Measurements from ENCODE around the gene KRT14.

DNA sequence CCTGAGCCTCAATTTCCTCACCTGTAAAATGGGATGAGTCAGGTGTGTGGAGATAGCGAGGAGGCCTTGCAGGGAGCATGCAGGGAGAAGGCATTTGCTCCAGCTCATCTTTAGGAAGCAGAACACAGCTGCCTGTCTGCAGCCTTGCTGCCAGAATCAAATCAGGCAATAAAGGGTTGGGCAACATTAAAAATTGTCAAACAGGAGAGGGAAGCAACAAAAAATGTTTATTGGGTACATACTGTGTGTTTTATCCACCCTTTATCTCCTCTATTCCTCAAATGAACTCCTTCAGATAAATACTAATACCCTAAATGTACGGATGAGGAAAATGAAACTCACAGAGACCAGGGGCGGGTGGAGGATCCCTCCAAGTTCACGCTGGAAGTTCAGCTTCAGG, 13.6 kb upstream of the KRT14 start:
- no peak for TF ChIP-seq POLR2A (IDR thresholded peaks at IDR 0.05)
- TF ChIP-seq, protein P1, sequence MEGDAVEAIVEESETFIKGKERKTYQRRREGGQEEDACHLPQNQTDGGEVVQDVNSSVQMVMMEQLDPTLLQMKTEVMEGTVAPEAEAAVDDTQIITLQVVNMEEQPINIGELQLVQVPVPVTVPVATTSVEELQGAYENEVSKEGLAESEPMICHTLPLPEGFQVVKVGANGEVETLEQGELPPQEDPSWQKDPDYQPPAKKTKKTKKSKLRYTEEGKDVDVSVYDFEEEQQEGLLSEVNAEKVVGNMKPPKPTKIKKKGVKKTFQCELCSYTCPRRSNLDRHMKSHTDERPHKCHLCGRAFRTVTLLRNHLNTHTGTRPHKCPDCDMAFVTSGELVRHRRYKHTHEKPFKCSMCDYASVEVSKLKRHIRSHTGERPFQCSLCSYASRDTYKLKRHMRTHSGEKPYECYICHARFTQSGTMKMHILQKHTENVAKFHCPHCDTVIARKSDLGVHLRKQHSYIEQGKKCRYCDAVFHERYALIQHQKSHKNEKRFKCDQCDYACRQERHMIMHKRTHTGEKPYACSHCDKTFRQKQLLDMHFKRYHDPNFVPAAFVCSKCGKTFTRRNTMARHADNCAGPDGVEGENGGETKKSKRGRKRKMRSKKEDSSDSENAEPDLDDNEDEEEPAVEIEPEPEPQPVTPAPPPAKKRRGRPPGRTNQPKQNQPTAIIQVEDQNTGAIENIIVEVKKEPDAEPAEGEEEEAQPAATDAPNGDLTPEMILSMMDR (IDR thresholded peaks at IDR 0.05), result no peak

All from body of pancreas (tissue), 4 donors.